Heart left ventricle (tissue), 13 donors: ENCODE measurements around the gene DAPL1.

Experiments
- CTCF ChIP-seq, 12 donors: fragments of 200-600 bp; sonication (generic) in 4 of 12; IDR thresholded peaks; one replicate each; pipeline versions ENCODE4 v1.5.0 to v1.8.0; 2018 to 2022; ENCODE audit warnings: antibody characterized with exemption in 12 of 12, mild to moderate bottlenecking in 5 of 12
- POLR2A ChIP-seq, 2 donors: fragments of 450-650 bp; IDR thresholded peaks; one replicate each; pipeline ENCODE4 v1.6.1; 2017; ENCODE audit warnings: antibody characterized with exemption in 2 of 2, mild to moderate bottlenecking in 2 of 2, moderate library complexity in 2 of 2
- donor health status: ischemic (EF 13 %, LVEDD 7.1; RV severe dilation, severe dysfunction).
- donor health status: DM: no; HTN: yes; CAD: no.
- donor health status: DM: no; HTN: no; CAD: no.
- donor health status: ischemic (EF 25% LVEDD 6.9; RV normal size, moderate dysfunction).
- donor health status: ischemic (EF 25% LVEDD 5.7; RV mildly dilated, moderate dysfunction).
- donor health status: ischemic (EF 35%, LVEDD 5.7; RV mildly dilated, moderate dysfunction).
- donor health status: nonischemic (EF 11% LVEDD 7.7; RV severe dilation, severe dysfunction).
- donor health status: DM: yes; HTN: yes; CAD: no.
- donor health status: PGD.
- donor health status: ischemic (EF 29% LVEDD 5.4; RV normal size, mild dysfunction).
- donor health status: nonischemic (EF 23%, LVEDD 6.1; RV moderate dilation, normal function).

- no peak for TF ChIP-seq CTCF (IDR thresholded peaks at IDR 0.05)
- TF ChIP-seq POLR2A (IDR thresholded peaks at IDR 0.05), result no peak
Measured at GRCh38 chr2:158815166-158815565, 20.0 kb downstream of the DAPL1 start.
